ENCODE measurements around the gene USP8.
"Not testable (repeated sequence)": the region's sequence is repeated elsewhere in the genome, so short reads cannot be mapped to it uniquely, and the experiment has no call there.

Gene USP8

DNA sequence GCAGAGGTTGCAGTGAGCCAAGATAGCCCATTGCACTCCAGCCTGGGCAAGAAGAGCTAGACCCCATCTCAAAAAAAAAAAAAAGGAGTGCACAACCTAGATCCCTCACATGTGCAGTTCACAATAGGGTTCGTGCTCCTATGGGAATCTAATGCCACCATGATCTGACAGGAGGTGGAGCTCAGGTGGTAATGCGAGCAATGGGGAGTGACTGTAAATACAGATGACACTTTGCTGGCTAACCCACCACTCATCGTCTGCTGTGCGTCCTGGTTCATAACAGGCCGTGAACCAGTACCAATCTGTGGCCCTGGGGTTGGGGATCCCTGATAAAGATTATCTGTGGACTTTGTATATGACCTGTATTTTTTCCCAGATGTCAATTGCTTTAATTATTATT, 16.7 kb downstream of the USP8 start:
- DNase-seq, result no peak

DNA sequence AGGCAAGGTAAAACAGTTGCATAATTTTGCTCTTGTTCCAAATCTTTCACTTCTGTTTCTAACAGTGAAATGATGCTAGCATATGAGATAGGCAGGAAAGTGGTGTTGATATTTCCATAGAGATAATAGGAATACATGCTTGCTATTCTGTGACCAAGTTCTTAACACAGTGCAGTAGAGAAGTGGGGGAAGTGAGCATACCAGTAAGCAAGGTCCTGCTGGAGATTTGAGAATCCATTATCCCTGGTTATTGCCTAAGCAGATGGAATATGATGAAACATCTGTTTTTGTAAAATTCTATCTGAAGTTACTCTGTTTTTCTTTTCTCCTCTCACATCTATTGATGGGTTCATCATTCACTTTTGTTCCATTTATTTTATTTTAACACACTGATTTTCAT, 28.7 kb downstream of the USP8 start:
- no peak for DNase-seq

DNA sequence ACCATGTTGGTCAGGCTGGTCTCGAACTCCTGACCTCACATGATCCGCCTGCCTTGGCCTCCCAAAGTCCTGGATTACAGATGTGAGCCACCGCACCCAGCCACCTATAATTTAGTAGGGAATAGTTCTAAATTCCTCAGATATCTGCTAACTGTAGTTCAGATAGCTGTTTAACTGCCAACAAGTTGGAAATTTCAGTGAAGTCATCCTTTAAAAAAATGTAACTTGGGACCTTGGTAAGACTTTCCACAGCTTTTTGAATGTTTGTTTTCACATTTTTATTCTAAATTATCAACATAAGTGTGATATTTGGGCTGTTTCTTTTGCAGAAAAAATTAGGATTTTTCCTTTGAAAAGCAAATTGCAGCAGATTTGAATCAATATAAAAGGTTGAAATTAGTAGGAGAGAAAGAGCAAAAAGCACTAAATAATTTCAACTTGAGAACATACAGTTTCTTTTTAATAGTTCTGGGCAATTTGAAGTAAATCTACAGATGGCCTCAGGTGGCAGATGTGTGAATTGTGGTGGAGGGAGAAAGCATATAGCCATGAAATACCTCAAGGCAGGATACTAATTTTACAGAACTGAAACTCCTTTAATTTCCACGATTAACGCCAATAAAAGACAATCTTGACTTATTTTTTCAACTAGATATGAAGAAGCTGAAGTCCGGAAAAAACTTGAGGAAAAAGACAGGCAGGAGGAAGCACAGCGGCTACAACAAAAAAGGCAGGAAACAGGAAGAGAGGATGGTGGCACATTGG, 34.3 kb downstream of the USP8 start:
- no peak for DNase-seq

GRCh38 chr15:50463423-50464358, 39.5 kb downstream of the USP8 start:
- no peak for DNase-seq

GRCh38 chr15:50471072-50471471, 46.9 kb downstream of the USP8 start:
- DNase-seq, result no peak

DNA sequence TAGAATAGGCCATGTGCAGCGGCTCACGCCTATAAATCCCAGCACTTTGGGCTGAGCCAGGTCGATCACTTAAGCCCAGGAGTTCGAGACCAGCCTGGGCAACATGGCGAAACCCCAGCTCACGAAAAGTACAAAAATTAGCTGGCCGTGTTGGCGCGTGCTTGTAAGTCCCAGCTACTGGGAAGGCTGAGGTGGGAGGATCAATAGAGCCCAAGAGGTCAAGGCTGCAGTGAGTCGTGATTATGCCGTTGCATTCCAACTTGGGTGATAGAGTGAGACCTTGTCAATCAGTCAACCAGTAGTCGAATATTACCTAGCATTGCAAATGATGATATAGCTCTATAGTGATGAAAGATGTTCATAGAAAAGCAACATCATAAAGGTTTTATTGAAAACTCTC, 51.9 kb downstream of the USP8 start:
- DNase-seq, result no peak

DNA sequence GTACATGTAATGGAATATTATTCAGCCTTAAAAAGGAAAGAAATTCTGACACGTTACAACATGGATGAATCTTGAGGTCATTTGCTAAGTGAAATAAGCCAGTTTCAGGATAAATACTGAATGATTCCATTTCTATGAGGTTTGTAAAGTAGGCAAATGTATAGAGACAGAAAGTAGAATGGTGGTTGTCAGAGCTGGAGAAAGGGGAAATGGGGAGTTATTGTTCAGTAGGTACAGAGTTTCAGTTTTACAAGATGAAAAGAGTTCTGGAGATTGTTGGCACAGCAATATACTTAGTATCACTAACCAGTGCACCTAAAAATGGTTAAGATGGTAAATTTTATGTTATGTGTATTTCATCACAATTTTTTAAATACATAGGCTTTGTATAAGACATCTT, 60.6 kb downstream of the USP8 start:
- DNase-seq, result no peak

DNA sequence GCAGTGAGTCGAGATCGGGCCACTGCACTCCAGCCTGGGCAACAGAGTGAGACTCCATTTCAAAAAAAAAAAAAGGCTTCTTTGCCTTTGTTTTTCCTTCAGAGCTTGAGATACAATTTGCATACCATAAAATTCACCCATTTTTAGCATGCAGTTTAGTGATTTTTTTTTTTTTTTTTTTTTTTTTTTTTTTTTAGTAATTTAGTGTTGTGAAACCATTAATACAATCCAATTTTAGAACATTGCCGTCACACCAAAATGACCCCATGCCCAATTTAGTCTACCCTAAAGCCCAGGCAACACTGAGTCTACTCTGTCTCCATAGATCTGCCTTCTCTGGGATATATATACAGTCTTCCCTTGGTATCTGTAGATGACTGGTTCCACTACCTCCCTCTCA, 61.2 kb downstream of the USP8 start:
- no peak for DNase-seq

DNA sequence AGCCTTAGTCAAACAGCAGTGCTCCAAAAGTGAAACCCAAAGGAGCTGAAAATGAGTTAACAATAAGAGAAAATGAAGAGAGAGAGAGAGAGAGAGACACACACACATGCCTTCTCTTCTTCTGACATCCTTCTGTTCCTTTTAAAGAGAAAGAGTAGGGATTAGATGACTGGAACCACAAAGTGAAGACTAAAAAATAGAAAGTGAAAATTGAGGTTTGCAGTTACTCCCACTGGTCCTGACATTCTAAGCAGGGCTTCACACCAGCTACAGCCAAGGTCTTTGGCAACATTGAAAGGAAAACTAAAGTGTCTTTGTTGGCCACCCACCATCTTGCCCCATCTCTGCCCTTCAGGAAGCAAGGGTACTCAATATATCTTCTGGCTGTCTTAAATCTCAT, 63.1 kb downstream of the USP8 start:
- DNase-seq, result no peak

DNA sequence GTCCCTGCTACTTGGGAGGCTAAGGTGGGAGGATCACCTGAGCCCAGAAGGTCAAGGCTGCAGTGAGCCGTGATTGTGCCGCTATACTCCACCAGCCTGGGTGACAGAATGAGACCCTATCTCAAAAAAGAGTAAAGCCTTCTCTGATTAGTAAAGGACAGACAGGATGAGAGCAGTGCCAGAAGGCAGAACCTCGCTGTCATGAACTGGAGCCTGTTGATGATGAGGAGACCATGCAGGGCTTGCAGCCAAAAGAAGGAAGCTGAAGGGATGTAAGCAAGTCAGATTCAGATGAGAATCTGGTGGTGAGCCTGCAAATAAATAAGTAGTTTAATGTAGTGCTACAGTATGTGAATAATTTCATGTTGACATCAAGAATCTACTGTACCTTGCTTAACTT, 69.4 kb downstream of the USP8 start:
- DNase-seq, result no peak

- DNase-seq, result not testable (repeated sequence)
Measured at GRCh38 chr15:50494547-50494946, 70.3 kb downstream of the USP8 start.

GRCh38 chr15:50496692-50497091, 72.5 kb downstream of the USP8 start:
- no peak for DNase-seq

DNA sequence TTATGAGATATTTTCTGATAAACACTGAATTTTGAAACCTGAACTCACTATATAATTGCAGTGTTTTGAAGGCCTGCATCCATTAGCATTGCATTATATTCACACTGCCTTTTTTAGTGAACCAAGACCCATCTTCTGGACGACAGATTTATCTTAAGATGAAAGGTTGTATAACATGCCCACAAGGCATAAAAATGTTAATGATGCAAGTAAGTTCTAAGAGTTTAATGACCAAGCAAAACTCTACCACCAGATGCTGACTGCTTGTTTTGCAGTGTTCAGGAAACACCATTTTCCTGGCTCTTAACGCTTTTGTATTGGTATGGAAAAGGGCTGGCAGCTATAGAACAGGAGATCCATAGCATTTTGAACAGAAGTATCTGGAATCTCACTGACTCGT, 76.1 kb downstream of the USP8 start:
- no peak for DNase-seq

GRCh38 chr15:50501815-50502214, 77.6 kb downstream of the USP8 start:
- no peak for DNase-seq

GRCh38 chr15:50503144-50503543, 78.9 kb downstream of the USP8 start:
- no peak for DNase-seq

- DNase-seq, result not testable (repeated sequence)
Measured at GRCh38 chr15:50505656-50506055, 81.5 kb downstream of the USP8 start.

- DNase-seq, result peak in 25 of 56 donors; percentile 1 to 52 (median 17)
Measured at GRCh38 chr15:50506121-50506520, 81.9 kb downstream of the USP8 start.

DNA sequence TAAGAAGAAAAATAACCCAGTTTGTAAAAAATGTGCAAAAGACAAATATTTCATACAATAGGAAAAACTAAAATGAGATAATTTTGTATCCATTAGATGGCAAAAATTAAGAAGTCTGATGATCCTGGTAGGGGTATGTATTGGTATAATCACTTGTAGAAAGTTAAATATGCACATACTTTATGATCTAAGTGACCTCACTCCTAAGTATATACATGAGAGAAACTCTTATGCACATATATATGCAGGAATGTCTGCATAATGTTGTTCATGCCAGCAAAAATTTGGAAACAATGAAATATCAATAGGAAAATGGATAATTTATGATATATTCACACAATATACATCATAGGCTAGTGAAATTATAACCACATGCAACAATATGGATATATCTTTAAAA, 88.8 kb downstream of the USP8 start:
- DNase-seq, result no peak

DNA sequence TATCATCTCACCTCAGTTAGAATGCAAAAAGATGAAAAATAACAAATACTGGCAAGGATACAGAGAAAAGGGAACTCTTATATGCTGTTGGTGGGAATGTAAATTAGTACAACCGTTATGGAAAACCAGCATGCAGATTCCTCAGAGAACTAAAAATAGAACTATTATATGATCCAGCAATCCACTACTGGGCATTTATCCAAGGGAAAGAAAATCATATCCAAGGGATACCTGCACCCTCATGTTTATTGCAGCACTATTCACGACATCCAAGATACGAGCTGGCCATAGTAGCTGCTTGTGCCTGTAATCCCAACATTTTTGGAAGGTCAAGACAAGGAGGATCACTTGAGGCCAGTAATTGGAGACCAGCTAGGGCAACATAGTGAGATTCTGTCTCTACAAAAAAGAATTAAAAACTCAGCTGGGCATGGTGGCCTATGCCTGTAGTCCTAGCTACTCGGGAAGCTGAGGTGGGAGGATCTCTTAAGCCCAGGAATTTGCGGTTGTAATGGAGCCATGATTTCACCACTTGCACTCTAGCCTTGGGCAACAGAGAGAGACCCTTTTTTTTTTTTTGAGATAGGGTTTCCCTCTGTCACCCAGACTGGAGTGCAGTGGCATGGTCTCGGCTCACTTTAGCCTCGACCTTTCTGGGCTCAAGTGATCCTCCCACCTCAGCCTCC, 95.7 kb downstream of the USP8 start:
- no peak for DNase-seq

DNA sequence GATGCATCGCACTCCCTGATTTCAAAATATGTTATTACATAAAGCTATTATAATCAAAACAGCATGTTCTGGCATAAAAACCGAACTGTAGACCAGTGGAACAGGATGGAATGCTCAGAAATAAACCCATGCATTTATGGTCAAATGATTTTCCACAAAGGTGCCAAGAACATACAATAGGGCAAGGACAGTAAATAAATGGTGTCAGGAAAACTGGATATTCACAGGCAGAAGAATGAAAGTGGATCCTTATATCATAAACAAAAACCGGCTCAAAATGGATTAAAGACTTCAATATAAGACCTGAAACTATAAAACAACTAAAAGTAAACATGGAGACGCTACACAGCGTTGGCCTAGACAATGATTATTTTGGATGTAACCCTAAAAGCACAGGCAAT, 99.6 kb downstream of the USP8 start:
- DNase-seq, result no peak

DNA sequence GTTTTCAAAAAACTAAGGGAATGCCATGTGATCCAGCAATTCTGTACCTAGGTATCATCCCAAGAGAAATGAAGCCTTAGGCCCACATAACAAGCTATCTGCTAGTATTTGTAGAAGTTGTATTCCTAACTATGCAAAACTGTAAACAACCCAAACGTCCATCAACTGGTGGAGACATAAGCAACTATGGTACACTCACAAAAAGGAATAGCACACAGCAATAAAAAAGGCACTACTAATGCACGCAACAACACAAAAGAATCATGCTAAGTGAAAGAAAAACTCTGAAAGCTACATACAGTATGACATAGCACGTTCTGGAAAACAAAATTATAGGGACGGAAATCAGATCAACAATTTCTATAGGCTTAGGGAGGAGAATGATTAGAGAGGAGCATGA, 107.0 kb downstream of the USP8 start:
- no peak for DNase-seq

GRCh38 chr15:50531766-50532165, 107.6 kb downstream of the USP8 start:
- no peak for DNase-seq
